H1 (cell line): ENCODE data around the gene SMO. TPM values are rescaled to one million over a fixed set of nuclear protein-coding genes. Genes with fewer than 3 reads are reported as not detected.

ENCODE experiments used
- CTCF ChIA-PET: fragments of 300-600 bp; sonication (Branson Sonifier 250); formaldehyde crosslinking; loops from one replicate; lab custom pipeline; 2021; ENCODE audit not compliant: partially characterized antibody; lab: Charles Lee
- POLR2A ChIA-PET: fragments of 300-600 bp; sonication (Branson Sonifier 250); formaldehyde crosslinking; loops from one replicate; lab custom pipeline; 2021; ENCODE audit warnings: inconsistent platforms; ENCODE audit not compliant: partially characterized antibody; lab: Charles Lee
- DNase-seq, 2 experiments: peaks; one replicate each; pipeline versions ENCODE4 v3.0.0 to v3.0.0-alpha.2; 2010 to 2022; ENCODE audit warnings: low spot score in 2 of 2, low read depth in 1 of 2, mixed read lengths in 1 of 2
- FAIRE-seq: peaks from 2 replicates; lab custom pipeline; 2011; peaks lifted over from hg19 to GRCh38; lab: Jason Lieb, UNC
- H2AFZ ChIP-seq: 2 replicates; pipeline ENCODE4 v1.8.1; 2012; ENCODE audit warnings: low read length, inconsistent platforms
- H2AK5ac ChIP-seq: 2 replicates; pipeline ENCODE4 v1.6.1; 2013; ENCODE audit warnings: low read depth, low read length
- H2BK120ac ChIP-seq: replicated peaks from 2 replicates; pipeline ENCODE3; 2013; ENCODE audit warnings: low read depth, low read length, inconsistent platforms
- H2BK12ac ChIP-seq: 2 replicates; pipeline ENCODE4 v1.6.1; 2013; ENCODE audit warnings: low read depth, low read length
- H2BK15ac ChIP-seq: 2 replicates; pipeline ENCODE4 v1.6.1; 2013; ENCODE audit warnings: low read length
- H2BK20ac ChIP-seq: 2 replicates; pipeline ENCODE4 v1.6.1; 2013; ENCODE audit warnings: low read length
- H2BK5ac ChIP-seq: 2 replicates; pipeline ENCODE4 v1.6.1; 2013; ENCODE audit warnings: low read depth, low read length
- H3K14ac ChIP-seq: 2 replicates; pipeline ENCODE4 v1.6.1; 2013; ENCODE audit warnings: inconsistent platforms; ENCODE audit not compliant: insufficient read length
- H3K18ac ChIP-seq: 2 replicates; pipeline ENCODE4 v1.6.1; 2013; ENCODE audit warnings: low read length; ENCODE audit errors: extremely low read depth
- H3K23ac ChIP-seq: 2 replicates; pipeline ENCODE4 v1.6.1; 2013; ENCODE audit warnings: inconsistent platforms; ENCODE audit not compliant: insufficient read length
- H3K23me2 ChIP-seq: 2 replicates; pipeline ENCODE4 v1.6.1; 2013; ENCODE audit warnings: low read depth, low read length
- H3K27ac ChIP-seq: 2 replicates; pipeline ENCODE4 v1.6.1; 2011; ENCODE audit warnings: low read depth, low read length, inconsistent platforms
- H3K27me3 ChIP-seq, 4 experiments: replicated peaks in 1 of 4; 1 replicate in 1 of 4; 2 replicates in 3 of 4; pipeline versions ENCODE4 v1.6.1 to v1.8.1; 2011 to 2013; ENCODE audit warnings: low read length in 3 of 4, mild to moderate bottlenecking in 3 of 4, inconsistent platforms in 2 of 4, mixed read lengths in 2 of 4, moderate library complexity in 1 of 4; ENCODE audit not compliant: control insufficient read depth in 3 of 4, insufficient read depth in 3 of 4; ENCODE audit errors: extremely low read depth in 1 of 4
- H3K36me3 ChIP-seq, 4 experiments: 2 replicates each; pipeline versions ENCODE4 v1.6.1 to v1.8.1; 2011 to 2013; ENCODE audit warnings: mild to moderate bottlenecking in 4 of 4, low read length in 3 of 4, moderate library complexity in 2 of 4, control low read depth in 1 of 4, inconsistent platforms in 1 of 4; ENCODE audit not compliant: insufficient read depth in 4 of 4, control insufficient read depth in 2 of 4
- H3K4ac ChIP-seq: replicated peaks from 2 replicates; pipeline ENCODE3; 2013; ENCODE audit warnings: low read length, low read depth, mixed read lengths, inconsistent platforms; ENCODE audit not compliant: insufficient read length
- H3K4me1 ChIP-seq, 4 experiments: replicated peaks in 1 of 4; 1 replicate in 1 of 4; 2 replicates in 3 of 4; pipeline versions ENCODE4 v1.6.1 to v1.8.1; 2011 to 2013; ENCODE audit warnings: low read length in 3 of 4, inconsistent platforms in 2 of 4, mixed read lengths in 1 of 4; ENCODE audit not compliant: insufficient read depth in 4 of 4, control insufficient read depth in 3 of 4
- H3K4me2 ChIP-seq, 2 experiments: 2 replicates each; pipeline versions ENCODE4 v1.6.1 to v1.8.1; 2011 to 2013; ENCODE audit warnings: low read depth in 2 of 2, low read length in 2 of 2, control low read depth in 1 of 2, inconsistent platforms in 1 of 2, mild to moderate bottlenecking in 1 of 2; ENCODE audit not compliant: insufficient read depth in 1 of 2
- H3K4me3 ChIP-seq, 4 experiments: fragments of 200-600, 300-600 bp in 1 of 4; sonication (generic), shearing (Covaris generic), sonication (Bioruptor Twin) in 1 of 4; 2 replicates each; pipeline versions ENCODE4 v1.5.1 to v1.8.1; 2011 to 2016; ENCODE audit warnings: low read length in 4 of 4, low read depth in 3 of 4, control low read depth in 2 of 4, inconsistent platforms in 2 of 4, mild to moderate bottlenecking in 2 of 4, mixed read lengths in 1 of 4, moderate library complexity in 1 of 4; ENCODE audit not compliant: insufficient read depth in 2 of 4; ENCODE audit errors: extremely low read depth in 1 of 4
- H3K56ac ChIP-seq: replicated peaks from 2 replicates; pipeline ENCODE3; 2013; ENCODE audit warnings: low read depth, mild to moderate bottlenecking, mixed read lengths, low read length, inconsistent platforms; ENCODE audit not compliant: insufficient read length
- H3K79me1 ChIP-seq: 2 replicates; pipeline ENCODE4 v1.6.1; 2013; ENCODE audit warnings: low read depth, low read length, control low read depth
- H3K79me2 ChIP-seq, 2 experiments: 2 replicates each; pipeline versions ENCODE4 v1.6.1 to v1.8.1; 2012 to 2013; ENCODE audit warnings: low read length in 2 of 2, mild to moderate bottlenecking in 2 of 2, inconsistent platforms in 1 of 2; ENCODE audit not compliant: insufficient read depth in 2 of 2, control insufficient read depth in 1 of 2
- H3K9ac ChIP-seq, 4 experiments: replicated peaks in 1 of 4; 1 replicate in 1 of 4; 2 replicates in 3 of 4; pipeline versions ENCODE4 v1.6.1 to v1.8.1; 2011 to 2013; ENCODE audit warnings: low read depth in 3 of 4, low read length in 3 of 4, control low read depth in 2 of 4, mild to moderate bottlenecking in 2 of 4, moderate library complexity in 2 of 4, inconsistent platforms in 1 of 4; ENCODE audit errors: extremely low read depth in 1 of 4
- H3K9me3 ChIP-seq, 2 experiments: 2 replicates each; pipeline versions ENCODE4 v1.6.1 to v1.8.1; 2012 to 2013; ENCODE audit warnings: mild to moderate bottlenecking in 2 of 2, moderate library complexity in 2 of 2, control low read depth in 1 of 2, inconsistent platforms in 1 of 2, low read depth in 1 of 2, low read length in 1 of 2, mixed read lengths in 1 of 2; ENCODE audit not compliant: insufficient read depth in 2 of 2
- H4K20me1 ChIP-seq, 2 experiments: replicated peaks in 1 of 2; 2 replicates each; pipeline versions ENCODE3 to v1.8.1; 2011 to 2013; ENCODE audit warnings: inconsistent platforms in 2 of 2, low read length in 2 of 2, mild to moderate bottlenecking in 1 of 2; ENCODE audit not compliant: insufficient read depth in 2 of 2, control insufficient read depth in 1 of 2
- H4K5ac ChIP-seq: 2 replicates; pipeline ENCODE4 v1.6.1; 2013; ENCODE audit warnings: low read length, low read depth, mixed read lengths, inconsistent platforms; ENCODE audit not compliant: insufficient read length
- H4K8ac ChIP-seq: 2 replicates; pipeline ENCODE4 v1.8.0; 2013; ENCODE audit warnings: mild to moderate bottlenecking, moderate library complexity, low read length, inconsistent platforms; ENCODE audit not compliant: insufficient read depth; ENCODE audit errors: extremely low read depth
- H4K91ac ChIP-seq: replicated peaks from 2 replicates; pipeline ENCODE3; 2013; ENCODE audit warnings: low read length, mixed read lengths, inconsistent platforms; ENCODE audit not compliant: insufficient read length
- WGBS, 2 experiments: shearing (Covaris generic) in 1 of 2; methylation state at CpG; one replicate each; pipeline versions ENCODE4 v1.1.6 to v1.1.7; 2013 to 2015; ENCODE audit warnings: low lambda C conversion rate in 2 of 2, mixed read lengths in 2 of 2, inconsistent platforms in 1 of 2, low coverage in 1 of 2, missing lambda C conversion rate in 1 of 2; ENCODE audit not compliant: insufficient replicate concordance in 2 of 2, insufficient coverage in 1 of 2, insufficient read length in 1 of 2; ENCODE audit errors: extremely low coverage in 1 of 2, missing lambda C conversion rate in 1 of 2; 5-methylcytosine and 5-hydroxymethylcytosine counted together
- polyA plus RNA-seq, 7 experiments: library from polyadenylated mRNA; depleted of rRNA in 3 of 7; stranded (reverse) in 5 of 7; unstranded in 2 of 7; fragments of >200 nt in 5 of 7; fragments of 200-250 nt in 2 of 7; gene quantifications; 1 replicate in 5 of 7; 2 replicates in 1 of 7; 4 replicates in 1 of 7; pipeline versions ENCODE4 v1.2.1 to v1.2.3, GENCODE V29; 2011 to 2013; ENCODE audit warnings: missing spikeins in 2 of 7, mixed read lengths in 2 of 7
- total RNA-seq: library from RNA; stranded (reverse); fragmentation: NEBNext Ultra II Directional; extraction: Animal tissue kit (Norgen Biotek cat#: 25700); gene quantifications from 2 replicates; pipeline ENCODE4 v1.2.1, GENCODE V29; 2021

The SMO gene
- total and polyA plus RNA-seq, 2 of the 8 experiments (the other 6 are each of a cell fraction or from before 2014, with no cell fraction given): 64.5 to 67.6 TPM

GRCh38 chr7:129161524-129162225 is 26.8 kb upstream of the SMO start:
- Histone ChIP-seq H4K20me1 (peaks cover 0 to 2% of the 10 kb centered on the region in 2 experiments), H3K9ac (no peak overlapping the region), H2AFZ (no peak overlapping the region), H3K27me3 (no peaks in the 10 kb centered on the region), H4K5ac (no peak overlapping the region), H3K4me2 (no peak overlapping the region), H3K23me2 (no peaks in the 10 kb centered on the region), H2AK5ac (no peak overlapping the region), H2BK5ac (no peak overlapping the region), H3K14ac (no peak overlapping the region), H4K91ac (no peak overlapping the region), H3K4ac (no peak overlapping the region), H2BK12ac (no peak overlapping the region), H3K4me1 (peaks cover 0 to 3% (median 0%) of the 10 kb centered on the region in 4 experiments; a peak in 1 of 7 replicates), H3K36me3 (peaks cover 0 to 3% (median 0%) of the 10 kb centered on the region in 4 experiments; a peak in 3 of 8 replicates), H4K8ac (no peak overlapping the region), H3K9me3 (no peaks in the 10 kb centered on the region), H2BK15ac (no peak overlapping the region), H2BK120ac (no peak overlapping the region), H3K18ac (no peak overlapping the region), H3K79me2 (no peaks in the 10 kb centered on the region), H3K79me1 (no peaks in the 10 kb centered on the region; the same call in 1 of the 2 replicates), H3K4me3 (no peak overlapping the region), H3K27ac (no peak overlapping the region), H3K23ac (no peak overlapping the region), H2BK20ac (no peak overlapping the region), H3K56ac (no peak overlapping the region)
- WGBS, 2 experiments: 91% methylated on average over 5 of the region's 5 CpGs; no CpG with 5 or more reads in 1 of the 2 experiments
- FAIRE-seq: no peak
- POLR2A ChIA-PET: interaction anchor here (0.9 to 3.2 kb wide), 3 partner anchors 9 to 28 kb away, joined by 3 to 14 read pairs (median 13); partner anchors contain the start of gene SMO
- no peak for DNase-seq
- CTCF ChIA-PET: interaction anchor here (0.6 to 19.3 kb wide), 7 partner anchors 9 to 50 kb away, joined by 3 to 258 read pairs (median 7); no protein-coding TSS in a partner anchor
